ENCODE data around the gene ARID4A.
A peak's percentile ranks its signal among the peaks of the same experiment; 100 is the strongest.
"Not testable (repeated sequence)": the region's sequence is repeated elsewhere in the genome, so short reads cannot be mapped to it uniquely, and the experiment has no call there.

Gene ARID4A

GRCh38 chr14:58288106-58288792, 10.1 kb upstream of the ARID4A start:
- no peak overlapping the region for H3K4me3 ChIP-seq (ENCODE audit: low read length)
- no peak for DNase-seq (ENCODE audit: low read depth, low spot score)

- no peak for DNase-seq (ENCODE audit: low read depth, low spot score)
- H3K4me3 ChIP-seq (ENCODE audit: low read length): no peak overlapping the region
Measured at GRCh38 chr14:58291646-58292045, 6.7 kb upstream of the ARID4A start.

- no peak for DNase-seq (ENCODE audit: low read depth, low spot score)
- no peak overlapping the region for H3K4me3 ChIP-seq (ENCODE audit: low read length)
Measured at GRCh38 chr14:58292187-58292586, 6.2 kb upstream of the ARID4A start.

GRCh38 chr14:58294201-58294600, 4.2 kb upstream of the ARID4A start:
- no peak for DNase-seq (ENCODE audit: low read depth, low spot score)
- no peak overlapping the region for H3K4me3 ChIP-seq (ENCODE audit: low read length)

- H3K4me3 ChIP-seq (ENCODE audit: low read length): peak overlapping the region; percentile 99
- DNase-seq (ENCODE audit: low read depth, low spot score): no peak
Measured at GRCh38 chr14:58296726-58297125, 1.6 kb upstream of the ARID4A start.

- no peak for DNase-seq (ENCODE audit: low read depth, low spot score)
- peak overlapping the region; percentile 99 for H3K4me3 ChIP-seq (ENCODE audit: low read length)
Measured at GRCh38 chr14:58297412-58297761, 968 bp upstream of the ARID4A start.

- DNase-seq (ENCODE audit: low read depth, low spot score): peak; percentile 100
- peak overlapping the region; percentile 99 for H3K4me3 ChIP-seq (ENCODE audit: low read length)
Measured at GRCh38 chr14:58297762-58298476, 436 bp upstream of the ARID4A start.

- peak overlapping the region; percentile 99 for H3K4me3 ChIP-seq (ENCODE audit: low read length)
- DNase-seq (ENCODE audit: low read depth, low spot score): no peak
Measured at GRCh38 chr14:58299401-58300330, 1.3 kb downstream of the ARID4A start.

GRCh38 chr14:58301416-58301815, 3.1 kb downstream of the ARID4A start:
- no peak overlapping the region for H3K4me3 ChIP-seq (ENCODE audit: low read length)
- no peak for DNase-seq (ENCODE audit: low read depth, low spot score)

GRCh38 chr14:58305730-58306129, 7.4 kb downstream of the ARID4A start:
- no peak overlapping the region for H3K4me3 ChIP-seq (ENCODE audit: low read length)

GRCh38 chr14:58307597-58308316, 9.4 kb downstream of the ARID4A start:
- DNase-seq (ENCODE audit: low read depth, low spot score): no peak
- H3K4me3 ChIP-seq (ENCODE audit: low read length): no peak overlapping the region

More at GRCh38 chr14:58305730-58306129, 7.4 kb downstream of the ARID4A start:
- DNase-seq (ENCODE audit: low read depth, low spot score): no peak

GRCh38 chr14:58309086-58309485, 10.7 kb downstream of the ARID4A start:
- H3K4me3 ChIP-seq (ENCODE audit: low read length): no peak overlapping the region
- no peak for DNase-seq (ENCODE audit: low read depth, low spot score)

- no peak for DNase-seq (ENCODE audit: low read depth, low spot score)
- H3K4me3 ChIP-seq (ENCODE audit: low read length): no peak overlapping the region
Measured at GRCh38 chr14:58313699-58314098, 15.3 kb downstream of the ARID4A start.

- no peak overlapping the region for H3K4me3 ChIP-seq (ENCODE audit: low read length)
- no peak for DNase-seq (ENCODE audit: low read depth, low spot score)
Measured at GRCh38 chr14:58315606-58316005, 17.3 kb downstream of the ARID4A start.

- no peak overlapping the region for H3K4me3 ChIP-seq (ENCODE audit: low read length)
- DNase-seq (ENCODE audit: low read depth, low spot score): no peak
Measured at GRCh38 chr14:58327019-58327418, 28.7 kb downstream of the ARID4A start.

GRCh38 chr14:58331111-58331510, 32.8 kb downstream of the ARID4A start:
- peak; percentile 100 for DNase-seq (ENCODE audit: low read depth, low spot score)
- H3K4me3 ChIP-seq (ENCODE audit: low read length): peak overlapping the region; percentile 33

- H3K4me3 ChIP-seq (ENCODE audit: low read length): no peak overlapping the region
- DNase-seq (ENCODE audit: low read depth, low spot score): no peak
Measured at GRCh38 chr14:58332561-58332960, 34.2 kb downstream of the ARID4A start.

- DNase-seq (ENCODE audit: low read depth, low spot score); H3K4me3 ChIP-seq (ENCODE audit: low read length): not testable (repeated sequence)
Measured at GRCh38 chr14:58339666-58340065, 41.3 kb downstream of the ARID4A start.

GRCh38 chr14:58341152-58341748, 42.9 kb downstream of the ARID4A start:
- H3K4me3 ChIP-seq (ENCODE audit: low read length): no peak overlapping the region
- no peak for DNase-seq (ENCODE audit: low read depth, low spot score)
